Neural progenitor cell (in vitro differentiated cells): ENCODE results near the gene OSCP1. TPM values are rescaled to one million over a fixed set of nuclear protein-coding genes. Genes with fewer than 3 reads are reported as not detected.
A peak's percentile ranks its signal among the peaks of the same experiment; 100 is the strongest.

Experiments used
- DNase-seq: peaks from one replicate; pipeline ENCODE4 v3.0.0-alpha.2; 2016; ENCODE audit warnings: low spot score
- H2AFZ ChIP-seq: fragments of 200-600 bp; sonication (generic); replicated peaks from 2 replicates; pipeline ENCODE4 v1.6.1; 2016; ENCODE audit warnings: antibody characterized with exemption
- H3F3A ChIP-seq: fragments of 200-600 bp; sonication (generic); 2 replicates; pipeline ENCODE4 v1.6.1; 2016; ENCODE audit warnings: antibody characterized with exemption, low read depth
- H3K27ac ChIP-seq: fragments of 200-600 bp; sonication (generic); 2 replicates; pipeline ENCODE4 v1.5.1; 2016; ENCODE audit warnings: mild to moderate bottlenecking
- H3K27me3 ChIP-seq: fragments of 200-600 bp; sonication (generic); 2 replicates; pipeline ENCODE4 v1.6.1; 2016; ENCODE audit warnings: mild to moderate bottlenecking, moderate library complexity
- H3K36me3 ChIP-seq: fragments of 200-600 bp; sonication (generic); 2 replicates; pipeline ENCODE4 v1.5.1; 2016
- H3K4me1 ChIP-seq: fragments of 200-600 bp; sonication (generic); 2 replicates; pipeline ENCODE4 v1.6.1; 2016; ENCODE audit warnings: mixed run types
- H3K4me2 ChIP-seq: fragments of 200-600 bp; sonication (generic); 2 replicates; pipeline ENCODE4 v1.6.1; 2016
- H3K4me3 ChIP-seq: fragments of 200-600 bp; sonication (generic); 2 replicates; pipeline ENCODE4 v1.5.1; 2016
- H3K79me2 ChIP-seq: fragments of 200-600 bp; sonication (generic); 2 replicates; pipeline ENCODE4 v1.6.1; 2016; ENCODE audit warnings: low read depth
- H3K9ac ChIP-seq: fragments of 200-600 bp; sonication (generic); 2 replicates; pipeline ENCODE4 v1.6.1; 2016
- H3K9me3 ChIP-seq: fragments of 200-600 bp; sonication (generic); 2 replicates; pipeline ENCODE4 v1.5.1; 2016; ENCODE audit warnings: low read depth
- H4K20me1 ChIP-seq: fragments of 200-600 bp; sonication (generic); 2 replicates; pipeline ENCODE4 v1.6.1; 2016; ENCODE audit warnings: low read depth
- H3K27ac Mint-ChIP-seq: 3 replicates; pipeline ENCODE4 v1.8.0; 2021; ENCODE audit warnings: mixed read lengths
- H3K27me3 Mint-ChIP-seq: 2 replicates; pipeline ENCODE4 v1.8.0; 2022; ENCODE audit warnings: low read depth, mild to moderate bottlenecking, inconsistent platforms, moderate library complexity, mixed read lengths; ENCODE audit not compliant: insufficient read depth
- H3K36me3 Mint-ChIP-seq: 3 replicates; pipeline ENCODE4 v1.8.0; 2021; ENCODE audit warnings: mixed read lengths
- H3K4me1 Mint-ChIP-seq: 3 replicates; pipeline ENCODE4 v1.8.0; 2021; ENCODE audit warnings: mixed read lengths
- H3K4me3 Mint-ChIP-seq: 3 replicates; pipeline ENCODE4 v1.8.0; 2021; ENCODE audit warnings: mild to moderate bottlenecking, moderate library complexity, mixed read lengths
- H3K9me3 Mint-ChIP-seq: 3 replicates; pipeline ENCODE4 v1.8.0; 2020; ENCODE audit warnings: mixed read lengths
- CTCF ChIP-seq: fragments of 200-600 bp; sonication (generic); IDR thresholded peaks from 2 replicates; pipeline ENCODE4 v1.5.1; 2017; ENCODE audit warnings: antibody characterized with exemption, mild to moderate bottlenecking
- EZH2 ChIP-seq: fragments of 200-600 bp; sonication (generic); IDR thresholded peaks from 2 replicates; pipeline ENCODE4 v1.6.1; 2017; ENCODE audit warnings: antibody characterized with exemption, mild to moderate bottlenecking, moderate library complexity
- EZH2phosphoT487 ChIP-seq: fragments of 200-600 bp; sonication (generic); IDR thresholded peaks from 2 replicates; pipeline ENCODE4 v1.6.1; 2017; ENCODE audit warnings: antibody characterized with exemption
- total RNA-seq: library from RNA; depleted of rRNA; stranded (reverse); fragments of >200 nt; gene quantifications from 2 replicates; pipeline ENCODE4 v1.2.3, GENCODE V29; 2015; ENCODE audit warnings: low replicate concordance

Gene OSCP1
- total RNA-seq, 1 donor from 2014 or later: 7.8 TPM

GRCh38 chr1:36415661-36416326, 34.5 kb downstream of the OSCP1 start:
- Histone ChIP-seq H3K9me3 (no peaks in the 10 kb centered on the region), H3K4me3 (no peak overlapping the region), H3K9ac (no peak overlapping the region), H3K79me2 (no peaks in the 10 kb centered on the region), H3K4me1 (no peaks in the 10 kb centered on the region), H3K27ac (no peak overlapping the region), H3F3A (peaks cover 9% of the 10 kb centered on the region), H4K20me1 (no peaks in the 10 kb centered on the region), H2AFZ (no peak overlapping the region), H3K4me2 (no peak overlapping the region), H3K27me3 (no peaks in the 10 kb centered on the region), H3K36me3 (no peaks in the 10 kb centered on the region)
- Mint-ChIP-seq H3K9me3 (no peaks in the 10 kb centered on the region), H3K4me1 (peaks cover 11% of the 10 kb centered on the region), H3K36me3 (peaks cover 16% of the 10 kb centered on the region), H3K27ac (no peak overlapping the region), H3K27me3 (peaks cover 3% of the 10 kb centered on the region), H3K4me3 (no peak overlapping the region)
- DNase-seq: no peak
- no peak for TF ChIP-seq EZH2phosphoT487
- TF ChIP-seq CTCF: no peak
- no peak for TF ChIP-seq EZH2

- no peak for DNase-seq
Measured at GRCh38 chr1:36414384-36414783, 35.9 kb downstream of the OSCP1 start.

GRCh38 chr1:36411674-36412648, 38.3 kb downstream of the OSCP1 start:
- peaks cover 9% of the 10 kb centered on the region for H3F3A ChIP-seq
- H3K27ac Mint-ChIP-seq: peak overlapping the region; percentile 74
- no peak overlapping the region for H3K27ac ChIP-seq
- H3K4me3 ChIP-seq: no peak overlapping the region
- no peaks in the 10 kb centered on the region for H3K9me3 Mint-ChIP-seq
- H3K4me2 ChIP-seq: no peak overlapping the region
- H3K4me3 Mint-ChIP-seq: no peak overlapping the region
- no peaks in the 10 kb centered on the region for H3K79me2 ChIP-seq
- peak; percentile 16 for DNase-seq
- H3K9me3 ChIP-seq: no peaks in the 10 kb centered on the region
- no peak overlapping the region for H3K9ac ChIP-seq
- peaks cover 17% of the 10 kb centered on the region for H3K36me3 Mint-ChIP-seq
- H2AFZ ChIP-seq: no peak overlapping the region
- peaks cover 2% of the 10 kb centered on the region for H3K27me3 Mint-ChIP-seq
- H3K4me1 Mint-ChIP-seq: peaks cover 5% of the 10 kb centered on the region
- H3K27me3 ChIP-seq: no peaks in the 10 kb centered on the region
- no peaks in the 10 kb centered on the region for H3K4me1 ChIP-seq
- H4K20me1 ChIP-seq: no peaks in the 10 kb centered on the region
- TF ChIP-seq EZH2phosphoT487 (no peak), CTCF (no peak), EZH2 (no peak)
- no peaks in the 10 kb centered on the region for H3K36me3 ChIP-seq

More at GRCh38 chr1:36414384-36414783, 35.9 kb downstream of the OSCP1 start:
- H3K27ac ChIP-seq: no peak overlapping the region
- no peak overlapping the region for H3K4me3 Mint-ChIP-seq
- no peak overlapping the region for H2AFZ ChIP-seq
- TF ChIP-seq CTCF: no peak
- no peak for TF ChIP-seq EZH2phosphoT487
- no peak for TF ChIP-seq EZH2
- H3K36me3 Mint-ChIP-seq: peaks cover 12% of the 10 kb centered on the region
- H3K36me3 ChIP-seq: no peaks in the 10 kb centered on the region
- no peak overlapping the region for H3K27ac Mint-ChIP-seq
- peaks cover 5% of the 10 kb centered on the region for H3K4me1 Mint-ChIP-seq
- no peaks in the 10 kb centered on the region for H3K9me3 ChIP-seq
- H3F3A ChIP-seq: peaks cover 9% of the 10 kb centered on the region
- H4K20me1 ChIP-seq: no peaks in the 10 kb centered on the region
- no peak overlapping the region for H3K4me3 ChIP-seq
- no peaks in the 10 kb centered on the region for H3K9me3 Mint-ChIP-seq
- no peak overlapping the region for H3K9ac ChIP-seq
- H3K4me1 ChIP-seq: no peaks in the 10 kb centered on the region
- peaks cover 2% of the 10 kb centered on the region for H3K27me3 Mint-ChIP-seq
- no peaks in the 10 kb centered on the region for H3K79me2 ChIP-seq
- H3K4me2 ChIP-seq: no peak overlapping the region
- H3K27me3 ChIP-seq: no peaks in the 10 kb centered on the region
